GM12892 (cell line): Measurements from ENCODE around the gene CFAP61.

ENCODE experiments used
- POLR2A ChIP-seq: IDR thresholded peaks from 2 replicates; pipeline ENCODE4 v1.6.1; 2011; ENCODE audit warnings: low read depth, low read length, control low read depth
- POLR2AphosphoS5 ChIP-seq: IDR thresholded peaks from 2 replicates; pipeline ENCODE4 v1.6.1; 2011; ENCODE audit warnings: low read depth, low read length, control low read depth
- TAF1 ChIP-seq: IDR thresholded peaks from 2 replicates; pipeline ENCODE4 v1.6.1; 2011; ENCODE audit warnings: low read depth, mild to moderate bottlenecking, control low read depth, low read length, borderline replicate concordance

DNA sequence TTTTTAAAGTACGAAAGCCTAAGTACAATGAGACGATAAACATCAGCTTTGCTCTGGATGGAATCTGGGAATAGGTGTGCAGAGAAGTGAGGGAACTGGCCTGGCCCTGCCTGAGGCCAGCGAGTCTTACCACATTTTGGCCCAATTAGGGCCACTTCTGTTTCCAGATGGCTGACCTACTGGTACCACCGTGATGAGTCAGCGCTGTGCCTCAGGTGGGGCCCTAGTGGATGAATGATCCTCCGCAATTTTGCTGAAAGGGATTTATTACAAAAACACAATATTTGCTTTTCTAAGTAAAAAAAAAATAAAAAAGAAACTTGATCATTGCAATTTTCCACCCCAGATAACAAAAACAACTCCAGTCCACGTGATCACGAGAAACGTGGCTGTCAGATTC lies 338.1 kb downstream of the CFAP61 start:
- no peak for TF ChIP-seq POLR2AphosphoS5
- TF ChIP-seq POLR2A, result no peak
- no peak for TF ChIP-seq TAF1
